HG03520 (cell line): ENCODE measurements around the gene MIDN.

Experiments
- ATAC-seq: cut with Tn5 transposase; IDR thresholded peaks from one replicate; pipeline ENCODE4 v1.9.1; 2021; ENCODE audit warnings: mild to moderate bottlenecking, moderate library complexity; ENCODE audit not compliant: unreplicated experiment

MIDN gene

GRCh38 chr19:1280636-1281568 is 32.5 kb downstream of the MIDN start:
- ATAC-seq: no peak

GRCh38 chr19:1281569-1282287 is 33.3 kb downstream of the MIDN start:
- ATAC-seq: no peak

- no peak for ATAC-seq
Observed at GRCh38 chr19:1282588-1283206, 34.3 kb downstream of the MIDN start.

- ATAC-seq: no peak
Observed at GRCh38 chr19:1283207-1283916, 35.0 kb downstream of the MIDN start.

GRCh38 chr19:1283917-1284292 is 35.5 kb downstream of the MIDN start:
- no peak for ATAC-seq

- no peak for ATAC-seq
Observed at GRCh38 chr19:1284293-1284978, 36.1 kb downstream of the MIDN start.

- ATAC-seq: no peak
Observed at GRCh38 chr19:1284979-1285736, 36.8 kb downstream of the MIDN start.

GRCh38 chr19:1285737-1286360 is 37.5 kb downstream of the MIDN start, which contains the start of gene EFNA2:
EFNA2 (plus strand) TSS chr19:1285873; CDS start chr19:1286169, 296 bp downstream.
- ATAC-seq: no peak

GRCh38 chr19:1286487-1287353 is 38.3 kb downstream of the MIDN start:
- no peak for ATAC-seq

GRCh38 chr19:1287354-1288225 is 39.2 kb downstream of the MIDN start:
- ATAC-seq: no peak

- no peak for ATAC-seq
Observed at GRCh38 chr19:1288226-1288612, 39.8 kb downstream of the MIDN start.

GRCh38 chr19:1288833-1289685 is 40.7 kb downstream of the MIDN start:
- ATAC-seq: no peak

GRCh38 chr19:1289686-1290025 is 41.3 kb downstream of the MIDN start:
- ATAC-seq: no peak

- no peak for ATAC-seq
Observed at GRCh38 chr19:1290196-1290702, 41.9 kb downstream of the MIDN start.

- ATAC-seq: no peak
Observed at GRCh38 chr19:1290703-1291651, 42.6 kb downstream of the MIDN start.
